ENCODE measurements around the gene PEG3.

GRCh38 chr19:56822755-56823154, 17.8 kb downstream of the PEG3 start:
- no peak for TF ChIP-seq RFX1 (IDR thresholded peaks at IDR 0.05)
- TF ChIP-seq NRF1 (conservative IDR thresholded peaks at IDR 0.05 in 1 of 2, IDR thresholded peaks at IDR 0.05 in 1 of 2), result no peak
- no peak for TF ChIP-seq THRA (IDR thresholded peaks at IDR 0.05)
